ENCODE measurements around the gene STX2.

The STX2 gene

GRCh38 chr12:130746546-130746945 is 92.5 kb downstream of the STX2 start:
- Mint-ChIP-seq H3K4me1 (peaks cover 7% of the 10 kb centered on the region), H3K4me3 (no peak overlapping the region), H3K27me3 (ENCODE audit: low read depth) (peaks cover 43% of the 10 kb centered on the region), H3K9me3 (no peaks in the 10 kb centered on the region), H3K27ac (no peak overlapping the region), H3K36me3 (ENCODE audit: low read depth) (no peaks in the 10 kb centered on the region)
- TF ChIP-seq, protein P1, sequence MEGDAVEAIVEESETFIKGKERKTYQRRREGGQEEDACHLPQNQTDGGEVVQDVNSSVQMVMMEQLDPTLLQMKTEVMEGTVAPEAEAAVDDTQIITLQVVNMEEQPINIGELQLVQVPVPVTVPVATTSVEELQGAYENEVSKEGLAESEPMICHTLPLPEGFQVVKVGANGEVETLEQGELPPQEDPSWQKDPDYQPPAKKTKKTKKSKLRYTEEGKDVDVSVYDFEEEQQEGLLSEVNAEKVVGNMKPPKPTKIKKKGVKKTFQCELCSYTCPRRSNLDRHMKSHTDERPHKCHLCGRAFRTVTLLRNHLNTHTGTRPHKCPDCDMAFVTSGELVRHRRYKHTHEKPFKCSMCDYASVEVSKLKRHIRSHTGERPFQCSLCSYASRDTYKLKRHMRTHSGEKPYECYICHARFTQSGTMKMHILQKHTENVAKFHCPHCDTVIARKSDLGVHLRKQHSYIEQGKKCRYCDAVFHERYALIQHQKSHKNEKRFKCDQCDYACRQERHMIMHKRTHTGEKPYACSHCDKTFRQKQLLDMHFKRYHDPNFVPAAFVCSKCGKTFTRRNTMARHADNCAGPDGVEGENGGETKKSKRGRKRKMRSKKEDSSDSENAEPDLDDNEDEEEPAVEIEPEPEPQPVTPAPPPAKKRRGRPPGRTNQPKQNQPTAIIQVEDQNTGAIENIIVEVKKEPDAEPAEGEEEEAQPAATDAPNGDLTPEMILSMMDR (IDR thresholded peaks at IDR 0.05; ENCODE audit: unreplicated experiment in 3 of 3) = no peak

DNA sequence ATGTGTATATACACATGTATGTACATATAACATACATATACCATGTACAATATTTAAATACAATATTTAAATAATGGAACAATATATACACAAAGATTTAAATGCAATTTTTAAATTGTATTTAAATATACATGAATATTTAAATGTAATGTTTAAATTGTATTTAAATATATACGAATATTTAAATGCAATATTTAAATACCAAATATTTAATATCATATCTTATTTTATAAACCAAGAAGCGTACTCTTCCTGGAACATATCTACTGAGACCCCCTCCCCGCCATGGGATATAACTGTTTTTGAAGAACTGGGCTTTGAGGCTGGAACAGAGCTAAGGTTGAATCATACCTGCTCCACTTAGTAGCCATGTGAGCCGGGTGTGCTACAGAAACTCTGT is 93.1 kb downstream of the STX2 start:
- Mint-ChIP-seq H3K4me3 (no peak overlapping the region), H3K27ac (no peak overlapping the region), H3K27me3 (ENCODE audit: low read depth) (peaks cover 46% of the 10 kb centered on the region), H3K36me3 (ENCODE audit: low read depth) (no peaks in the 10 kb centered on the region), H3K9me3 (no peaks in the 10 kb centered on the region), H3K4me1 (peaks cover 7% of the 10 kb centered on the region)
- TF ChIP-seq, protein P1 (IDR thresholded peaks at IDR 0.05; ENCODE audit: unreplicated experiment in 3 of 3) = no peak

GRCh38 chr12:130744274-130744673 is 94.8 kb downstream of the STX2 start:
- peaks cover 46% of the 10 kb centered on the region for H3K27me3 Mint-ChIP-seq (ENCODE audit: low read depth)
- no peaks in the 10 kb centered on the region for H3K36me3 Mint-ChIP-seq (ENCODE audit: low read depth)
- no peak overlapping the region for H3K27ac Mint-ChIP-seq
- H3K4me1 Mint-ChIP-seq = peaks cover 7% of the 10 kb centered on the region
- TF ChIP-seq, protein P1 (IDR thresholded peaks at IDR 0.05; ENCODE audit: unreplicated experiment in 3 of 3) = no peak
- peaks cover 6% of the 10 kb centered on the region for H3K9me3 Mint-ChIP-seq
- no peak overlapping the region for H3K4me3 Mint-ChIP-seq

DNA sequence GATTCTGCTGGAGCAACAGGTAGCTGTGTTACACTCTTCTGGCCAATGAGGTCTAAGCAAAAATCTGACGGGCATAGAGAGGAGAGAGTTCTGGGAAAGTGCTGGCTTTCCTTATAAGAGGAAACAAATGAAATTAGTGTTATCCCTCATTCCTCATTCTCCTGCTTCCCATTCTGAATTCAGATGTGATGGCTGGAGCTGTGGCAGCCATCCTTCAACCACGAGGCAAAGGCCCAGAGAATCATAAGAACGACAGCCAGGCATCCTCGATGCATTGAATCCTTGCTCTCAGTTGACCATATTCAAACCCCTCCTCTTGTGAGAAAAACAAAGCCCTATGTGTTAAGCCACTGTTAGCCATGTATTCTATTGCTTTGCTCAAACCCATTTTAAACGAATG is 95.4 kb downstream of the STX2 start:
- Mint-ChIP-seq H3K27me3 (ENCODE audit: low read depth) (peaks cover 39% of the 10 kb centered on the region), H3K36me3 (ENCODE audit: low read depth) (no peaks in the 10 kb centered on the region), H3K27ac (no peak overlapping the region), H3K9me3 (peaks cover 6% of the 10 kb centered on the region), H3K4me3 (no peak overlapping the region), H3K4me1 (peaks cover 7% of the 10 kb centered on the region)
- TF ChIP-seq, protein P1 (IDR thresholded peaks at IDR 0.05; ENCODE audit: unreplicated experiment in 3 of 3) = no peak

DNA sequence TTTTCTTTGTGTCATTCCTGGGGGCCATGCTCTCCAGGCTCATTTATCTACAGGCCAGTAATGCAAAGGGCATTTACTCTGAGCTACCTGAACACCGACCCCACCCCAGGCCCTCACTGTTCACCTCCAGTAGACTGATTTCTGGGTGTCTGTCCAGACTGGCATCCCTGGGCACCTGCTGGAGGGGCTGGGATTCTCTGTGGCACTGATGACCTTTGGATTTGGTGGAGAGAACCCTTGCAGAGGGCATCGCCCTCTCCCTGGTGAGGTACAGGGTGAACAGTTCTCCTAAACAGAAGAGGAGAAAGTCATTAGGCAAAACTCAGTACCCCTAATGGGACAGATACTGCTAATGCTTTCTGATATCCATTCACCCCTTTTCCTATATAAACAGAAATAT is 95.9 kb downstream of the STX2 start:
- H3K36me3 Mint-ChIP-seq (ENCODE audit: low read depth) = no peaks in the 10 kb centered on the region
- peaks cover 36% of the 10 kb centered on the region for H3K27me3 Mint-ChIP-seq (ENCODE audit: low read depth)
- peaks cover 6% of the 10 kb centered on the region for H3K9me3 Mint-ChIP-seq
- no peak overlapping the region for H3K27ac Mint-ChIP-seq
- TF ChIP-seq, protein P1 (IDR thresholded peaks at IDR 0.05; ENCODE audit: unreplicated experiment in 3 of 3) = no peak
- peaks cover 6% of the 10 kb centered on the region for H3K4me1 Mint-ChIP-seq
- H3K4me3 Mint-ChIP-seq = no peak overlapping the region

- peaks cover 34% of the 10 kb centered on the region for H3K27me3 Mint-ChIP-seq (ENCODE audit: low read depth)
- TF ChIP-seq, protein P1 (IDR thresholded peaks at IDR 0.05; ENCODE audit: unreplicated experiment in 3 of 3) = no peak
- no peak overlapping the region for H3K4me3 Mint-ChIP-seq
- no peak overlapping the region for H3K27ac Mint-ChIP-seq
- no peaks in the 10 kb centered on the region for H3K36me3 Mint-ChIP-seq (ENCODE audit: low read depth)
- peaks cover 1% of the 10 kb centered on the region for H3K4me1 Mint-ChIP-seq
- H3K9me3 Mint-ChIP-seq = peaks cover 8% of the 10 kb centered on the region
Observed at GRCh38 chr12:130742716-130743115, 96.3 kb downstream of the STX2 start.
